ENCODE results near the gene CSK.

GRCh38 chr15:74829991-74830390 lies 48.1 kb downstream of the CSK start:
- no peak for TF ChIP-seq CTCF (IDR thresholded peaks at IDR 0.05)
- TF ChIP-seq POLR2A (IDR thresholded peaks at IDR 0.05) = no peak
